Left ventricle myocardium inferior (tissue), 1 donor: Measurements from ENCODE around the gene CGB2. TPM values are rescaled to one million over a fixed set of nuclear protein-coding genes. Genes with fewer than 3 reads are reported as not detected.
A peak's percentile ranks its signal among the peaks of the same experiment; 100 is the strongest.

Experiments used
- DNase-seq: peaks from one replicate; pipeline ENCODE4 v3.0.0-alpha.2; 2020
- H3K27ac ChIP-seq: fragments of 200-600 bp; replicated peaks from 2 replicates; pipeline ENCODE4 v1.8.0; 2021
- H3K27me3 ChIP-seq: fragments of 200-600 bp; 2 replicates; pipeline ENCODE4 v1.8.0; 2021; ENCODE audit warnings: low read depth
- H3K36me3 ChIP-seq: fragments of 200-600 bp; 2 replicates; pipeline ENCODE4 v1.8.0; 2021
- H3K4me1 ChIP-seq: fragments of 200-600 bp; 2 replicates; pipeline ENCODE4 v1.8.0; 2021
- H3K4me3 ChIP-seq: fragments of 200-600 bp; 2 replicates; pipeline ENCODE4 v1.8.0; 2021; ENCODE audit warnings: mild to moderate bottlenecking, moderate library complexity
- H3K9me3 ChIP-seq: fragments of 200-600 bp; replicated peaks from 2 replicates; pipeline ENCODE4 v1.8.0; 2021
- CTCF ChIP-seq: fragments of 200-600 bp; IDR thresholded peaks from 2 replicates; pipeline ENCODE4 v1.8.0; 2021; ENCODE audit warnings: antibody characterized with exemption, mild to moderate bottlenecking, borderline replicate concordance
- intact Hi-C: fragments of 100-400 bp; cut with micrococcal nuclease; formaldehyde crosslinking; loops from one replicate; pipeline ENCODE4 v1.11.0; 2022
- total RNA-seq: library from RNA; stranded (reverse); fragmentation: NEBNext Ultra II Directional; extraction: Animal tissue kit (Norgen Biotek cat#: 25700); gene quantifications from one replicate; pipeline ENCODE4 v1.2.1, GENCODE V29; 2021
- donor health status: DM: no; HTN: yes; CAD: no; lungs with severe emphysema.

Gene CGB2
- total RNA-seq, 1 donor from 2014 or later, result not detected

DNA sequence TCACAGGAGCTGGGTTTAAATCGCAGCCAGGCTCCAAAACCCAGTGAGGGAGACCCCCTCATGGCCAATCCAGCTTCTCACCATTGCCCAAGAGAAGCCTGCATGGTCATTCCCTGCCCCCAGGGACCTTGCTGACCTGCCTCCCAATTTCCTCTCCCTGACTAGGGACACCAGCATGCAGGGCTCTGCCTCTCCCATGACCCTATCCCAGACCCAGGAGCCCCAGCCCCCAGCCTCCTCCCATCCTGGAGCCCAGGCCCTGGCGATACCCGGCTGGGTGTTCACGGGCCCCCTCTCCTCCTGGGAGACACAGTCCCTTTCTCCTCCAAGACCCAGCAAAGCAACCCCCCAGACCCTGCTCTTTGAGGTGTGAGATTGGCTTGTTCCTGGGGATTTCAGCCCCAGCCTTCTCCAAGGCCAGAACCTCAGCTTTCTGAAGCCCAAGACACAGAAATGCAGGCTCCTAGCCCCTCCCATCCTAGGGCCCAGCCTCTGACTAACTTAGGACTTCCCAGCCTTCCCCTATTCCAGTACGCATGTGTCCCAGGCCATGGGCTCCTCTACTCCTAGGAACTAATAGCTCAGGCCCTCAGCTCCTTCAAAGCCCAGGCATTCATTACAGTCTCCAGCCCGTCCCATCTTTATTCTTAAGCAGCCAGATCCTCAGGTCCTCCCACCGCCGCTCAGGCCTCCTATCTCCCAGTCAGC lies 39.7 kb upstream of the CGB2 start:
- Histone ChIP-seq H3K27ac (peak overlapping the region; percentile 91), H3K9me3 (no peaks in the 10 kb centered on the region), H3K27me3 (no peaks in the 10 kb centered on the region), H3K4me3 (peak overlapping the region; percentile 72), H3K36me3 (peaks cover 22% of the 10 kb centered on the region), H3K4me1 (peaks cover 64% of the 10 kb centered on the region)
- peak; percentile 63 for DNase-seq
- intact Hi-C loops, result no loop called here
- TF ChIP-seq CTCF, result no peak

GRCh38 chr19:48992581-48993174 lies 39.0 kb upstream of the CGB2 start:
- intact Hi-C loops, result no loop called here
- DNase-seq, result no peak

DNA sequence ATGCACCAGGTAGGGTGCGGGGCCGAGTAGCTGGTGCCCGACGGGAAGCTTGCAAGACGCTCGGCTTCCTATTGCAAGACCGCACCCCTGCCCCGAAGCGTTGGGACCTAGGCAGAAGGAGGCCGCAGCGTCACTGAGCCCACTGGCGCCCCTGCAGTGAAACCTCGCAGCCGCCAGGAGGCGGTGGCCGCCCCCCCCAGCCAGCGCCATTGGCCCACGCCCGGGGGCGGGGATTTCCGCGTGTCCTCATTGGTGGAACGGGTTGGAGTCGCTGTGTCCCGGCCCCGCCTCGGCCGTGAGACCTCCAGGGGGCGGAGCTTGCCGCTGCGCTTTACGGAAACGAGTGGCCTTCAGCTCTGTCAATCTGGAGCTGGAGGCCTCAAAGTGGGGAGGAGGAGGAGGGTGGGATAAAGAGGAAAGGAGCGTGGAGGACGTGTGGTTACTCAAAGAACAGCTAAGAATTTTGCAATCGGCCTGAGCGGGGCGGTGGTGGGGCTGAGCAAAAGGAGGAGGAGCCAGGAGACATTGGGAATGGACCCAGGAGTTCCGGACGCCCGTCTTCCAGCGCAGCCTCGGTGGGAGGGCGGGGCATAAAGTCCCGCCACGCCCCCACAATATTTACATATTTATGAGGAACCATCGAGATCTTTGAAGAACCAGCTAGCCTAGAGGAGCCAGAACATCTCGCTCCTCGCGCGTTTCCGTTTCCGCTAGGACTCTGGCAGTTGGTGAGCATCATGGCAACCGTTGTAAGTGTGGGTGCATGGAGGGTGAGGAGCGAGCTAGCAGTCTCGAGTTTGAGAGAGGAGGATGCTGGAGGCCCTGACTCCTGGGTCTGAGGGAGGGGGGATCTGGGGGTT lies 38.3 kb upstream of the CGB2 start, which contains the start of the genes GYS1 and RUVBL2:
TSS of gene GYS1 (minus strand) at position 135 of the 860 bp plus-strand sequence. CDS start 197 bp downstream, outside the sequence.
TSS of gene RUVBL2 (plus strand) at position 713 of the 860 bp plus-strand sequence. CDS start at position 738, 25 bp downstream.
- H3K27me3 ChIP-seq, result no peaks in the 10 kb centered on the region
- peak; percentile 99 for TF ChIP-seq CTCF
- H3K36me3 ChIP-seq, result peaks cover 10% of the 10 kb centered on the region
- peak within 1 kb of the TSS; percentile 72 for H3K4me3 ChIP-seq
- H3K9me3 ChIP-seq, result no peaks in the 10 kb centered on the region
- peak; percentile 100 for DNase-seq
- intact Hi-C loops, result no loop called here
- H3K4me1 ChIP-seq, result peaks cover 59% of the 10 kb centered on the region
- peak within 1 kb of the TSS; percentile 91 for H3K27ac ChIP-seq

More at GRCh38 chr19:48992581-48993174, 39.0 kb upstream of the CGB2 start:
- TF ChIP-seq CTCF, result no peak
- Histone ChIP-seq H3K27me3 (no peaks in the 10 kb centered on the region), H3K4me1 (peaks cover 64% of the 10 kb centered on the region), H3K9me3 (no peaks in the 10 kb centered on the region), H3K36me3 (peaks cover 16% of the 10 kb centered on the region), H3K27ac (peak overlapping the region; percentile 91), H3K4me3 (peak overlapping the region; percentile 72)

GRCh38 chr19:48994035-48994386 lies 37.7 kb upstream of the CGB2 start:
- TF ChIP-seq CTCF, result no peak
- Histone ChIP-seq H3K27me3 (no peaks in the 10 kb centered on the region), H3K36me3 (peaks cover 4% of the 10 kb centered on the region), H3K27ac (peak overlapping the region; percentile 91), H3K9me3 (no peaks in the 10 kb centered on the region), H3K4me1 (peaks cover 57% of the 10 kb centered on the region), H3K4me3 (peak overlapping the region; percentile 72)
- no peak for DNase-seq
- intact Hi-C loops, result no loop called here

GRCh38 chr19:48997972-48998371 lies 33.7 kb upstream of the CGB2 start:
- H3K27ac ChIP-seq, result no peak overlapping the region
- no peaks in the 10 kb centered on the region for H3K27me3 ChIP-seq
- intact Hi-C loops, result no loop called here
- no peak overlapping the region for H3K4me3 ChIP-seq
- DNase-seq, result no peak
- H3K4me1 ChIP-seq, result peaks cover 17% of the 10 kb centered on the region
- no peaks in the 10 kb centered on the region for H3K9me3 ChIP-seq
- H3K36me3 ChIP-seq, result peaks cover 14% of the 10 kb centered on the region
- peak; percentile 51 for TF ChIP-seq CTCF
